H9 (cell line): ENCODE data around the gene NDUFA6. TPM values are rescaled to one million over a fixed set of nuclear protein-coding genes. Genes with fewer than 3 reads are reported as not detected.
"Not testable (repeated sequence)": the region's sequence is repeated elsewhere in the genome, so short reads cannot be mapped to it uniquely, and the experiment has no call there.

ENCODE experiments used
- DNase-seq: peaks from one replicate; pipeline ENCODE4 v3.0.0-alpha.2; 2017
- H2AFZ ChIP-seq: one replicate; pipeline ENCODE4 v1.6.1; 2013; ENCODE audit warnings: mild to moderate bottlenecking, low read length, control low read depth, moderate library complexity
- H2AK5ac ChIP-seq: 2 replicates; pipeline ENCODE4 v1.6.1; 2013; ENCODE audit warnings: low read length, control low read depth, mixed read lengths; ENCODE audit not compliant: insufficient read length
- H2BK120ac ChIP-seq: one replicate; pipeline ENCODE4 v1.6.1; 2013; ENCODE audit warnings: low read depth, mild to moderate bottlenecking, low read length, control low read depth, inconsistent platforms; ENCODE audit not compliant: poor library complexity, severe bottlenecking
- H2BK12ac ChIP-seq: 2 replicates; pipeline ENCODE4 v1.6.1; 2013; ENCODE audit warnings: low read length, control low read depth, mixed read lengths, low read depth; ENCODE audit not compliant: insufficient read length
- H2BK15ac ChIP-seq: 2 replicates; pipeline ENCODE4 v1.6.1; 2013; ENCODE audit warnings: low read depth, low read length, control low read depth
- H2BK20ac ChIP-seq: one replicate; pipeline ENCODE4 v1.6.1; 2013; ENCODE audit warnings: low read depth, mild to moderate bottlenecking, low read length, control low read depth, inconsistent platforms; ENCODE audit not compliant: poor library complexity, severe bottlenecking
- H2BK5ac ChIP-seq: 2 replicates; pipeline ENCODE4 v1.6.1; 2013; ENCODE audit warnings: low read length, control low read depth, mixed read lengths; ENCODE audit not compliant: insufficient read length
- H3K14ac ChIP-seq: 2 replicates; pipeline ENCODE4 v1.6.1; 2013; ENCODE audit warnings: low read length, control low read depth; ENCODE audit not compliant: insufficient read depth
- H3K18ac ChIP-seq: 2 replicates; pipeline ENCODE4 v1.6.1; 2013; ENCODE audit warnings: low read depth, mild to moderate bottlenecking, mixed read lengths, low read length, control low read depth; ENCODE audit not compliant: insufficient read length
- H3K23ac ChIP-seq: 2 replicates; pipeline ENCODE4 v1.6.1; 2013; ENCODE audit warnings: low read length, control low read depth, mixed read lengths, low read depth; ENCODE audit not compliant: insufficient read length
- H3K23me2 ChIP-seq: 2 replicates; pipeline ENCODE4 v1.6.1; 2013; ENCODE audit warnings: low read depth, mild to moderate bottlenecking, mixed read lengths, low read length, control low read depth; ENCODE audit not compliant: insufficient read length, poor library complexity, severe bottlenecking
- H3K27ac ChIP-seq: 2 replicates; pipeline ENCODE4 v1.5.1; 2013; ENCODE audit warnings: low read length, control low read depth, mixed read lengths, low read depth; ENCODE audit not compliant: insufficient read length
- H3K27me3 ChIP-seq: 2 replicates; pipeline ENCODE4 v1.6.1; 2013; ENCODE audit warnings: low read length, control low read depth, inconsistent platforms; ENCODE audit not compliant: insufficient read depth
- H3K4ac ChIP-seq: 2 replicates; pipeline ENCODE4 v1.6.1; 2013; ENCODE audit warnings: low read depth, mild to moderate bottlenecking, control low read depth, inconsistent platforms, low read length, moderate library complexity
- H3K4me1 ChIP-seq: 2 replicates; pipeline ENCODE4 v1.6.1; 2013; ENCODE audit warnings: low read length, control low read depth, inconsistent platforms; ENCODE audit not compliant: insufficient read depth
- H3K4me2 ChIP-seq: 2 replicates; pipeline ENCODE4 v1.6.1; 2013; ENCODE audit warnings: low read length, control low read depth, mixed read lengths; ENCODE audit not compliant: insufficient read length, insufficient read depth
- H3K56ac ChIP-seq: 2 replicates; pipeline ENCODE4 v1.6.1; 2013; ENCODE audit warnings: low read depth, mild to moderate bottlenecking, mixed read lengths, low read length, control low read depth; ENCODE audit not compliant: insufficient read length
- H3K79me1 ChIP-seq: 2 replicates; pipeline ENCODE4 v1.6.1; 2013; ENCODE audit warnings: low read depth, mild to moderate bottlenecking, moderate library complexity, low read length, control low read depth, inconsistent platforms; ENCODE audit not compliant: insufficient read depth, poor library complexity, severe bottlenecking
- H3K79me2 ChIP-seq: 2 replicates; pipeline ENCODE4 v1.6.1; 2013; ENCODE audit warnings: low read length, control low read depth, inconsistent platforms; ENCODE audit not compliant: insufficient read depth
- H3K9ac ChIP-seq: 2 replicates; pipeline ENCODE4 v1.6.1; 2013; ENCODE audit warnings: low read length, control low read depth, mixed read lengths; ENCODE audit not compliant: insufficient read length; ENCODE audit errors: extremely low read depth
- H3K9me3 ChIP-seq: one replicate; pipeline ENCODE4 v1.6.1; 2013; ENCODE audit warnings: low read depth, low read length, inconsistent platforms; ENCODE audit not compliant: control insufficient read depth
- H3T11ph ChIP-seq: one replicate; pipeline ENCODE4 v1.6.1; 2013; ENCODE audit warnings: mild to moderate bottlenecking, low read length, control low read depth, inconsistent platforms
- H4K20me1 ChIP-seq: one replicate; pipeline ENCODE4 v1.6.1; 2013; ENCODE audit not compliant: control insufficient read depth, insufficient read length, insufficient read depth
- H4K5ac ChIP-seq: 2 replicates; pipeline ENCODE4 v1.6.1; 2013; ENCODE audit warnings: low read depth, mild to moderate bottlenecking, mixed read lengths, low read length, control low read depth; ENCODE audit not compliant: insufficient read length
- H4K8ac ChIP-seq: replicated peaks from 2 replicates; pipeline ENCODE4 v1.6.1; 2013; ENCODE audit warnings: low read length, control low read depth, mixed read lengths, low read depth; ENCODE audit not compliant: insufficient read length
- H4K91ac ChIP-seq: 2 replicates; pipeline ENCODE4 v1.6.1; 2013; ENCODE audit warnings: low read depth, mild to moderate bottlenecking, moderate library complexity, mixed read lengths, low read length, control low read depth; ENCODE audit not compliant: insufficient read length
- H3K27ac Mint-ChIP-seq, 3 experiments: 2 replicates in 2 of 3; 3 replicates in 1 of 3; pipeline ENCODE4 v1.8.0; 2020 to 2021; ENCODE audit warnings: mixed read lengths in 3 of 3, mild to moderate bottlenecking in 1 of 3, moderate library complexity in 1 of 3
- H3K27me3 Mint-ChIP-seq: 2 replicates; pipeline ENCODE4 v1.8.0; 2021; ENCODE audit warnings: low read depth, mild to moderate bottlenecking, moderate library complexity, mixed read lengths
- H3K36me3 Mint-ChIP-seq, 3 experiments: 2 replicates in 2 of 3; 3 replicates in 1 of 3; pipeline ENCODE4 v1.8.0; 2020 to 2021; ENCODE audit warnings: low read depth in 3 of 3, mixed read lengths in 3 of 3; ENCODE audit not compliant: insufficient read depth in 1 of 3
- H3K4me1 Mint-ChIP-seq, 2 experiments: 2 replicates each; pipeline ENCODE4 v1.8.0; 2020; ENCODE audit warnings: mixed read lengths in 2 of 2
- H3K4me3 Mint-ChIP-seq, 2 experiments: 2 replicates in 1 of 2; 3 replicates in 1 of 2; pipeline ENCODE4 v1.8.0; 2020 to 2021; ENCODE audit warnings: mild to moderate bottlenecking in 2 of 2, mixed read lengths in 2 of 2, moderate library complexity in 1 of 2
- H3K9me3 Mint-ChIP-seq, 2 experiments: 2 replicates in 1 of 2; 3 replicates in 1 of 2; pipeline ENCODE4 v1.8.0; 2020; ENCODE audit warnings: mild to moderate bottlenecking in 2 of 2, mixed read lengths in 2 of 2, moderate library complexity in 1 of 2
- WGBS: extraction: QIAGEN DNeasy Blood & Tissue Kit; methylation state at CpG from one replicate; pipeline ENCODE4 v1.1.7; 2013; ENCODE audit warnings: missing lambda C conversion rate, low lambda C conversion rate, mixed read lengths; ENCODE audit not compliant: insufficient read length; ENCODE audit errors: extremely low coverage; 5-methylcytosine and 5-hydroxymethylcytosine counted together
- total RNA-seq: library from RNA; stranded (reverse); gene quantifications from 2 replicates; pipeline ENCODE4 v1.2.1, GENCODE V29; 2021

NDUFA6 gene
- total RNA-seq, 1 experiment from 2014 or later = 91.7 TPM

DNA sequence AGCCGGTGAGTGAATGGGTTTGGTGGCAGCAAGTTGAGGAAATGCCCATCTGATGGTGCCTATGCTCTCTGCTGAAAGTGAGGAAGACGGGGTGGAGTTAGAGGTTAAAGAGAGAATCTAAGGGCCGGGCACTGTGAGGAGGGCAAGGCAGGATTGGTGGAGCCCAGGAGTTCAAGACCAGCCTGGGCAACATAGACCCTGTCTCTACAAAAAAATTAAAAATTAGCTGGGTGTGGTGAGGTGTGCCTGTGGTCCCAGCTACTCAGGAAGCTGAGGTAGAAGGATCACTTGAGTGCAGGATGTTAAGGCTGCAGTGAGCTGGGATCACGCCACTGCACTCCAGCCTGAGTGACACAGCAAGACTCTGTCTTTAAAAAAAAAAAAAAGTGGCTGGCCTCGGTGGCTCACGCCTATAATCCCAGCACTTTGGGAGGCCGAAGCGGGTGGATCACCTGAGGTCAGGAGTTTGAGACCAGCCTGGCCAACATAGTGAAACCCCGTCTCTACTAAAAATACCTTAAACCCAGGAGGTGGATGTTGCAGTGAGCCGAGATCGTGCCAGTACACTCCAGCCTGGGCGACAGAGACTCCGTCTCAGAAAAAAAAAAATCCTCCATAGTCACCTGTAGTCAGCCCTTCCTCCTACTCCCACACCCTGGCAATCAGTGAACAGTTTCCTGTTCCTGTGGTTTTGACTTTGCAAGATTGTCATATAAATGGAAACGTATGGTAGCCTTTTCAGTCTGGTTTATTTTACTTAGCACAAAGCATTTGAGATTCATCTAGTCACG, 29.9 kb upstream of the NDUFA6 start:
- H4K91ac ChIP-seq, H2BK5ac ChIP-seq, H3K79me1 ChIP-seq, H3K4me1 ChIP-seq, H2AFZ ChIP-seq, H3K23ac ChIP-seq, H4K5ac ChIP-seq, H3K79me2 ChIP-seq, H3K4ac ChIP-seq, H3K4me3 Mint-ChIP-seq, H3K56ac ChIP-seq, H3K9ac ChIP-seq, H2BK120ac ChIP-seq, H4K20me1 ChIP-seq, DNase-seq, H3K9me3 Mint-ChIP-seq, H3K18ac ChIP-seq, H4K8ac ChIP-seq, H3K9me3 ChIP-seq, H3K4me1 Mint-ChIP-seq, H3K36me3 Mint-ChIP-seq, H3K27ac ChIP-seq, H3K14ac ChIP-seq, H2AK5ac ChIP-seq, H3K23me2 ChIP-seq, H3K27me3 ChIP-seq, H2BK20ac ChIP-seq, H2BK12ac ChIP-seq, H3T11ph ChIP-seq, H2BK15ac ChIP-seq, H3K4me2 ChIP-seq: not testable (repeated sequence)
- WGBS = no CpG with 5 or more reads among the region's 15 CpGs
- Mint-ChIP-seq H3K27me3 (peaks cover 35% of the 10 kb centered on the region), H3K27ac (peak overlapping the region in 1 of 3 experiments; percentile 35; a peak in 2 of 7 replicates)
